GM18907 (cell line): ENCODE results near the gene TCF20.
A peak's percentile ranks its signal among the peaks of the same experiment; 100 is the strongest.

Experiments
- ATAC-seq: cut with Tn5 transposase; IDR thresholded peaks from one replicate; pipeline ENCODE4 v1.9.1; 2021; ENCODE audit warnings: mild to moderate bottlenecking, moderate library complexity; ENCODE audit not compliant: unreplicated experiment

The TCF20 gene

DNA sequence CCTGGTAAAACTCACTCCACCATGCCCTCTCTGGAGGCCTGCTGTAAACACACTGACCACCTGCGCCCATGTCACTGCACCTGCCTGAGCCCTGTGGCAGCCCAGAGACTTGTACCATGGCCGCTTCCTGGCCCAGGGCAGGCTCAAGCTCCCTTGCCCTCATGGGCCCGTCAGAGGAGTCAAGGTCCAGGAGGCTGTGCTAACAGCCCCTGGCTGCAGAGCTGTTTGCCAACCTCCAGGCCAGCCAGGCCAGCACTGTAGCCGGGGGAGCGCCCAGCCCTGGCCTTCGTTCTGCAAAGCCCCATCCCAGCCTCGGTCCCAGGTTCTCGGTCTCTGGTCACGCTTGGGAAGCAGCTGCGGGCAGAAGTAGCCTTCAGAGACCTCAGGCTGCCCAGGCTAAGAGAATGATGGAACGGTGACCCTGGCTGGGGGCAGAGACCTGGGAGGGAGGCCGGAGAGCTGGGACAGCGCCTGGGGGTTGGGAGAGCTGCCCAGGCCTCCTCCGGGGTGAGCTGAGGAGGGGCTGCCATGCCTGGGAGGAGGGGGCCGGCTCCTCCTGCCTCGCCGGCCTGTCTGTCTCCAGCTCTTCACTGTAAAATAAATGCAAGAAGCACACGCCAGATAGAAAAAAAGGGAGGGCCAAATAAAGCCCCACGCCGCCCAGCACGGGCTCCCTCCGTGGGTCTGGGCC, 11.9 kb upstream of the TCF20 start:
- ATAC-seq = no peak

DNA sequence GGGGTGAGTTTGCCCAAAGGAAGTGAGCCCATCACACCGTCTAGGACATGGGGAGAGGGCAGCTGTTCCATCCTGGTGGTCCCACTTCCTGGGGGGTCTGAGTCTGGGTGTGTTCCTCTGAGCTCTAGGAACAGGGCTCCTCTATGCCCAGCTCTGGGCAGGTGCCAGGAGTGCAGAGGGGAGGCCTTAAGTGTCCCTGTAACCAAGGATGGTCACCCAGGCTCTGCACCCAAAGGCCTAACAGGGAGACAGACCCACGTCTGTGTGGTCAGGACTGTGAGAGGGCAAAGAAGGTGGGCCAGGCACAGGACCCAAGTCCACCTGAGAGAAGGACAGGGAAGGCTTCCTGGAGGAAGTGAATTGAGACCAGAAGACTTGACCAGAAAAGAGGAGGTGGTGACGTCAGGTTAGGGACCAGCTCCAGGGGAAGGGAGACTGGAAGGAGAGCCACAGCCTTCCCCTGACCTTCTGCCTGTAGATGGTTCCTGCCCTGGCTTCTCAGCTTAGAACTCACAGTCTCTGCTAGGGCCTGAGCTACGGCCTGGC, 11.3 kb upstream of the TCF20 start:
- no peak for ATAC-seq

GRCh38 chr22:42281284-42281683, 10.8 kb upstream of the TCF20 start:
- ATAC-seq = no peak

- ATAC-seq = no peak
Measured at GRCh38 chr22:42280836-42281235, 10.4 kb upstream of the TCF20 start.

GRCh38 chr22:42280140-42280539, 9.7 kb upstream of the TCF20 start:
- no peak for ATAC-seq

GRCh38 chr22:42279425-42280020, 9.1 kb upstream of the TCF20 start:
- no peak for ATAC-seq

GRCh38 chr22:42277988-42278776, 7.7 kb upstream of the TCF20 start:
- peak; percentile 50 for ATAC-seq

DNA sequence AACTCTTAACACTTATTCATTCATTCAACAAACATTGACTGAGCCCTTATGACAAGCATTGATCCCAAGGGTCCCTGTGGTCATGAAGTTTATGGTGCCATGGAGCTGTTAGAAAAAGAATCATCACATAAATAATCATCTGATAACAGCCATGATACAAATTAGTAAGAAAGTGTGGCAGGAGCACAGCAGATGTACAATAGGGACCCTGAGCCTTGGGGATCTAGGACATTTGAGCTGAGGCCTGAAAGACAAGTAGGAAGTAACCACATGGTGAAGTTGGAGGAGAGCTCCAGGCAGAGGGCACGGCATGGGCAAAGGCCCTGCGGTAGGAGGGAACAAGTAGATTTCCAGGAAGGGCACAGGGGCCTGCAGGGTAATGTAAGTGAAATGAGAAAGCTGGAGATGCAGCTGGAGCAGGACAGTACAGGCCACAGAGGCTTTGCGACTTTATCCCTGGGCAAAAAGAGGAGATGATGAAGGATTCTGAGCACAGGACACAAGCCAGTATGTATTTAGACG, 6.8 kb upstream of the TCF20 start:
- ATAC-seq = no peak

- no peak for ATAC-seq
Measured at GRCh38 chr22:42275970-42276369, 5.5 kb upstream of the TCF20 start.

GRCh38 chr22:42275176-42275575, 4.7 kb upstream of the TCF20 start:
- no peak for ATAC-seq

- ATAC-seq = no peak
Measured at GRCh38 chr22:42273855-42274451, 3.5 kb upstream of the TCF20 start.

DNA sequence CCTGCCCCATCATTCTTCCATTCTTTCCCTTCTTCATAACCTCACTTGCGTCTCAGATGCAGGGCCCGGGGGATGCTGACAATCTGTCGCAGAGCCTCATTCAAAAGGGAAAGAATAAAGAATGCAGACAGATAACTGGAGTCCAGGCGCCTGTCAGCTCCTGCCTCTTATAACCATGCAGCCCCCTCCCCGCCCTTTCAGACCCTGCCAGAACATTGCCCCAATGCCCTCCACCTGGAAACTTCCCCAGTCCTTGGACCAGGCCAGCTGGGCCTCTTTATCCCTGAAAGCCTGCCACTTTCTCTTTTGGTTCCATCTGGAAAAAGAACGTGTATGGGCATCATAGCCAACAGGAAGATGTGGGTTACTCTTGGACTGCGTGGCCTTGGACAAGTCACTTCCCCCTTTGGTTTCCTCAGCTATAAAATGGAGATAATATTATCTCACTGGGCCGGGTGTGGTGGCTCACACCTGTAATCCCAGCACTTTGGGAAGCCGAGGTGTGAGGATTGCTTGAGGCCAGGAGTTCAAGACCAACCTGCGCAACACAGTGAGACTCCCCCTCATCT, 2.1 kb upstream of the TCF20 start:
- ATAC-seq = no peak

DNA sequence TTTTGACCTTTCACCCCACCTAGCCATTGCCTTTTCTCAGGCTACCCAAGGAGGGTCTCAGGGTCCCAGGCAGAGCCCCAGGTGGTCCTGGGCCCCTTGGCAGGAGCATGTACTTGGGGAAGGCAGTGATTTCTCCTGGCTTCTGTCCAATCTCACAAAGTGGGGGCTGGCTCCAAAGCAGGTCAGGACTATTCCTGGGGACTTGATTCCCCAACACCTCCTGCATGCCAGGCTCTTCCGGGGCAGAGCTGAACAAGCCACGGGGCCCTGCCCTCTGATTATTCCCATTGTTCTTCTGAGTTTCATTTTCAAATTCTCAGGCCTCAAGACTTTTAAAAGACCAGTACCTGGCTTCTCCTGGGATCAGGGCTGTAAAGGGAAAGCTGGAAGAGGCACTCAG, 1.5 kb upstream of the TCF20 start:
- no peak for ATAC-seq

DNA sequence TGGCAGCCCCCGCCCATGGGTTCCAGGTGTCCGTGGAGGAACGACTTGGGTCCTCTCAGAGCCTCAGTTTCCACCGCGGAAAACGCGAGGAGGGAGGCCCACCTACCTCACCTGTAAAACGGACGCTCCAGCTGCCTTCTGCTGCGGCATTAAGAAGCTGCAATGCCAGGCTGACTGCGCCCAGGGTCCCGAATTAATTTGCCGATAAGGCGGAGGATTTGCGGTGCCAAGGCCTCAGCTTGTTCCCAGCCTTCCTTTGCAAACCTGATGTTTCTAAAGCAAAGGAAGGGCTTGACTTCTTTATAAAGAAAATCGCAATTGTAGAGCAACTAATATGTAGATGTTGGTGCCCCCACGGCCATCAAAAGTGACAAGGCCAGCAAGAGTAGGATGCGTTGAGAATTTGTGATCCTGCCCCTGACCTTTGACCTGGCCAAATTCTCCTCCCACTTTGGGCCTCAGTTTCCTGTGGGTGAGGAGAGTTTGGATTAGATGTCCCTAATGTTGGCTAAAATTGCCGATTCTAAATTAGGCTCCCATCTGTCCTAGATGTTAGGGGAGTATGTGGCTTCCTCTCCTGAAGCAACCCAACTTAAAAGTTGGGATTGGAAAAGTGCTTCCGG, 849 bp upstream of the TCF20 start:
- ATAC-seq = no peak

DNA sequence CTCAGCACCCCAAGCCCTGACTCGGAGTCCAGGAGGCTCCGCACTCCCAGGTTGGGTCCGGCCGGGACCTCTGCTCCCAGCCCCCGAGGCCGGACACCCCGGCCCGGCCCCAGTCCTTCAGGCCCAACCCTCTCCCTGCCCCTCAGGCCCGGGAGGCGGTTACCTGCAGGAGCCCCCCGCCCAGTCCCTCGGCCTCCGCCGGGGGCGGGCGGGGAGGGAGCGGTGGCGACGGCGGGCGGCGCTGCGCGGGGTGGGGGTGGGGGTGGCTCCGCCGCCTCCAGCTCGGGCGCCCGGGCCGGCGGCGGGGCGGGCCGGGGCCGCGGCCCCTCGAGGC, 310 bp downstream of the TCF20 start:
- ATAC-seq = peak; percentile 31

DNA sequence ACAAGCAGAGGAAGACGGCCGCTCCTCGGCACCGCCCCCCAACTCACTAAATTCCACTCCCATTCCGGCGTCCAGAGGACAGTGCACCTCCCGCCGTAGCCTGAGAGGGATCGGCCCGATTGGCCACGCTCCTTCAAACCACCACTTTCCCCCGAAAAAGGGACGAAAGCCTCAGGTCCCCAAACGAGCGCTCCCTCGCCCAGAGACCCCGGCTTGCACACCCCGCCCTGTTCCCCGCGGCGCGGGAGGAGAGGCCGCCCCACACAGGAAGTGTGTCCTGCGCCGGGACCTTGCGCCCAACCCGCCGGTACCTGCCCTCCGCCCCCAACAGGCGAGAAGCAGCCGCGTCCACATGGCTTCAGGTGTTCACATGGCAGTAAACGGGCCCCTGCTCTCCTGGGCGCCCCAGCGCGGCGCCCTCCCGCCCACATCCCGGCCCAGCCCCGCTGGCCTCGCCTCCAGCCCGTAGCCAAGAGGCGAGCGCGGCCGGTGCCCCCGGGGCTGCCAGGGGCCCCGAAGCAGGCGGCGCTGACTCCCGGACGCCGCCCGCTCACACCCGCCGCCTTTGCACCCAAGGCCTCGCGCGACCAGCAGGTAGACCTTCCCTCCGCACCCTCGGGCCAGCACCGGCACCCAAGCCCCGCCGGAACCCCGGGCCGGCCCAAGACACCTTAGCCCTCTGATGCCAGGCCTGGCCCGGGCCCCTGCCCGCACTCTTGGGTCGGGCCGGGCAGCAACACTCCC, 849 bp downstream of the TCF20 start:
- peak; percentile 50 for ATAC-seq

DNA sequence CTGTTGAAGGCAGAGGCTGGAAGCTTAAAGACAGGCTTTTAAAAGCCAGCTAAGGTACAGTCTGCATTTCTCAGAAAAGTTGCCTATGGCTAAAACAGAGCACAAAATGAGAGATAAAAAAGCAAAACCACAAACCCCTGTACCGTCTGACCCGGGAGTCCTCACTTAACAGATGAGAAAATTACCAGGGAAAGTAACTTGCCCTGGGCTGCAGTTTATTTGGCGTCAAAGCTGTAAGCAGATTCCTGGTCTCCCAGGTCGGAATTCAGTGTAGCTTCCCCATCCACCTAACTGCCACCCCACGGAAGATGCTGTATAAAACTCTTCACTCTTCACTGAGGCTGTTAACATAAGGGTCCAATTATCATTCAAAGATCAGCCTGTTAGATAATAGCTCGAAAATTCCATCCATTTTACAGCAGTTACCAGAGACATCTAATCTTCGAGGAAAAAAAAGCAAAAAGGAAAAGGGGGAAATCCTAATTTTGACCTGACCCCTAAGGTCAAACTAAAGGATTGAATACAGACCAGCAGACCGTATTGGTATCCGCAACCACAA, 1.5 kb downstream of the TCF20 start:
- ATAC-seq = no peak

DNA sequence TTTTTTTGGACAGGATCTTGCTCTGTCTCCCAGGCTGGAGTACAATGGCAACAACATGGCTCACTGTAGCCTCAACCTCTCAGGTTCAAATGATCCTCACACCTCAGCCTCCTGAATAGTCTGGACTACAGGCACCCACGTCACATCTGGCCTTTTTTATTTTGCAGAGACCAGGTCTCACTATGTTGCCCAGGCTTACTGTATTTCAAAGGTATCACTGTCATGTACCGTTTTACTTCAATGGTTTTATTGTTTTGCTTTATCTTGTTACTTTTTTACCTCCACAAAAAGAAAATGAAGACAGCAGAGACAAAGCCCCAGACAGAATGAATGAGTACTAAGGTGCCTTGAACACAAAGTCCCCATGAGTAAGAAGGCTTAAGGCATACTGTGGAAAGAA, 5.1 kb downstream of the TCF20 start:
- ATAC-seq = no peak

- ATAC-seq = no peak
Measured at GRCh38 chr22:42263944-42264343, 6.5 kb downstream of the TCF20 start.

GRCh38 chr22:42262964-42263363, 7.5 kb downstream of the TCF20 start:
- ATAC-seq = no peak
